Coronary artery (tissue), 2 donors: ENCODE data around the gene ZNF132.

Experiments used
- DNase-seq: peaks from one replicate; pipeline ENCODE4 v3.0.0-alpha.2; 2017; ENCODE audit warnings: low spot score
- H3K27ac ChIP-seq, 2 donors: fragments of 200-600 bp; sonication (generic); one replicate each; pipeline ENCODE4 v1.5.1; 2016 to 2019
- H3K4me3 ChIP-seq: fragments of 200-600 bp; sonication (generic); 2 replicates; pipeline ENCODE4 v1.5.1; 2016; ENCODE audit warnings: mild to moderate bottlenecking, moderate library complexity
- TF ChIP-seq, protein P1 (sequence below): fragments of 200-600 bp; sonication (generic); IDR thresholded peaks from one replicate; pipeline ENCODE4 v1.5.1; 2019; ENCODE audit warnings: antibody characterized with exemption

Gene ZNF132

DNA sequence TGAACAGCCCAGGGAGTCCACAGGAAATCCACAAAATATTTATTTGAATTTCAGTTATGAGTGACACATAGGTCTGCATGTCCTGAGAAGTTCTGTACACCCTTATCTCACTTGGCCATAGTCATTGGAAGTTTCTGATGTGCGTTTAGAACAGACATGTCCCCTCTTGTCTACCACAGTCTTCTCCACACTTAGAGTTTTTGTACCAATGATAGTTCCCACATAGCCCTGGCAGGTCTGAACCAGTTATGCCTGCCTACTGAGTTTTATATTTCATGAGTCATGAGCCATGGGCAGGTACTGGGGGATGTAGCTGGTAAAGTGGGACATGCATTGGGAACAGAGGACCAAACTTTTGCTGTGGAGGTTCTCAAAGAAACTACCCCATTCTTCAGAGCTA, 11.3 kb downstream of the ZNF132 start:
- no peak for DNase-seq
- Histone ChIP-seq H3K27ac (no peak overlapping the region), H3K4me3 (no peak overlapping the region)
- TF ChIP-seq, protein P1, sequence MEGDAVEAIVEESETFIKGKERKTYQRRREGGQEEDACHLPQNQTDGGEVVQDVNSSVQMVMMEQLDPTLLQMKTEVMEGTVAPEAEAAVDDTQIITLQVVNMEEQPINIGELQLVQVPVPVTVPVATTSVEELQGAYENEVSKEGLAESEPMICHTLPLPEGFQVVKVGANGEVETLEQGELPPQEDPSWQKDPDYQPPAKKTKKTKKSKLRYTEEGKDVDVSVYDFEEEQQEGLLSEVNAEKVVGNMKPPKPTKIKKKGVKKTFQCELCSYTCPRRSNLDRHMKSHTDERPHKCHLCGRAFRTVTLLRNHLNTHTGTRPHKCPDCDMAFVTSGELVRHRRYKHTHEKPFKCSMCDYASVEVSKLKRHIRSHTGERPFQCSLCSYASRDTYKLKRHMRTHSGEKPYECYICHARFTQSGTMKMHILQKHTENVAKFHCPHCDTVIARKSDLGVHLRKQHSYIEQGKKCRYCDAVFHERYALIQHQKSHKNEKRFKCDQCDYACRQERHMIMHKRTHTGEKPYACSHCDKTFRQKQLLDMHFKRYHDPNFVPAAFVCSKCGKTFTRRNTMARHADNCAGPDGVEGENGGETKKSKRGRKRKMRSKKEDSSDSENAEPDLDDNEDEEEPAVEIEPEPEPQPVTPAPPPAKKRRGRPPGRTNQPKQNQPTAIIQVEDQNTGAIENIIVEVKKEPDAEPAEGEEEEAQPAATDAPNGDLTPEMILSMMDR: no peak

GRCh38 chr19:58417071-58417470, 22.9 kb downstream of the ZNF132 start:
- TF ChIP-seq, protein P1: no peak
- DNase-seq: no peak
- Histone ChIP-seq H3K4me3 (no peak overlapping the region), H3K27ac (no peak overlapping the region)

GRCh38 chr19:58416604-58417003, 23.3 kb downstream of the ZNF132 start:
- Histone ChIP-seq H3K4me3 (no peak overlapping the region), H3K27ac (no peak overlapping the region)
- no peak for DNase-seq
- TF ChIP-seq, protein P1: no peak

GRCh38 chr19:58409010-58409790, 30.8 kb downstream of the ZNF132 start:
- DNase-seq: no peak
- TF ChIP-seq, protein P1: no peak
- peak overlapping the region; percentile 73 to 90 for H3K27ac ChIP-seq
- peak overlapping the region; percentile 90 for H3K4me3 ChIP-seq

DNA sequence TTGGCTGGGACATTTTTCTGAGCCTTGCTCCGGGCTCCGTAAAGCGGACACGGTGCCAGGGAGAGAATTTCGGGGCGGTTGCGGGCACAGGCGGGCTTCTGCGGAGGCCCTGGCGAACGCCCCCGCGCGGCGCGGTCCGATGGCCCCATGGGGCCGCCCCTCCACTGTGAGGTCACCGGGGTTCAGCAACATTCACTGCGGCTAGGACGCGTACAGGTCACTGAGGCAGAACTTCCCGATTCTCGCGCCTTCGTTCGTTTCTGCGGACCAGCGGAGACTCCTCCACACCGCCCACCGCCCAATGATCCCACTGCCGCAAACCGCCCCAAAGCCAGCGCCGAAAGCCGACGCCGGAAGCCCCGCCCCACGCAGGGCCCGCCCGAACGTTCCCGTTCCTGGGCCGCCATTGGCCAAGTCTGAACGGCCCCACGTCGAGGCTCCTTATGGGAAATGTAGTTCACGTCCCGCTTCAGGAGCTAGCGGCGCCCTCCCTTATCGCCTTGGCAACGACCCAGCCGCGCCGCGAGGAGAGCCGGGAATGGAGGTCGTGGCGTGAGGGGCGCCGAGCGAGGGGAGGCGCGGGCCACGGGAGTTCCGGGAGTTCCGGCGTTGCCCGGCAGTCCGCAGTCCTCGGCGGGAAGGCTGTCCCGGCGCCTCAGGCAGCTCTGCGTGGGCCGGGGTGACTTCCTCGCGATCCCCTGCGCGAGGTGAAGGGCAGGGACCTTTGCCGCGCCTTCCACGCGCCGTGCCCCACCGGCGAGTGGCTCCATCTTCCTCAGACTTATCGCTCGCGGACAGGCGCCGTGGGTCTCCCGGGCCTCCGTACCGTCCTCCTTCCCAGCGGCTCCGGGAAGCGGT, 31.6 kb downstream of the ZNF132 start, which contains the start of gene ZNF584:
Gene ZNF584 (plus strand): TSS at position 498 of the 858 bp plus-strand sequence. CDS start 499 bp downstream, outside the sequence.
- TF ChIP-seq, protein P1: no peak
- peak; percentile 95 for DNase-seq
- H3K4me3 ChIP-seq: peak within 1 kb of the TSS; percentile 90
- peak within 1 kb of the TSS; percentile 73 to 90 for H3K27ac ChIP-seq

- DNase-seq: no peak
- Histone ChIP-seq H3K27ac (peak overlapping the region; percentile 73 to 90), H3K4me3 (peak overlapping the region; percentile 90)
- TF ChIP-seq, protein P1: no peak
These were observed 32.2 kb downstream of the ZNF132 start for GRCh38 chr19:58407658-58408151.
